Right lobe of liver (tissue), 6 donors: ENCODE data around the gene TBC1D25. TPM values are rescaled to one million over a fixed set of nuclear protein-coding genes. Genes with fewer than 3 reads are reported as not detected.
A peak's percentile ranks its signal among the peaks of the same experiment; 100 is the strongest.

Source experiments
- ATAC-seq, 4 donors: fragments of 200-7000 bp; cut with Tn5 transposase; one replicate each; pipeline ENCODE4 v1.9.1; 2020; ENCODE audit warnings: mild to moderate bottlenecking in 4 of 4, moderate library complexity in 4 of 4
- DNase-seq, 3 donors: peaks; one replicate each; pipeline ENCODE4 v3.0.0-alpha.2; 2020
- H3K27ac ChIP-seq, 3 donors: fragments of 200-600 bp; one replicate each; pipeline ENCODE4 v1.8.0; 2022
- H3K27me3 ChIP-seq, 2 donors: fragments of 200-600 bp; one replicate each; pipeline ENCODE4 v1.8.0; 2022
- H3K36me3 ChIP-seq, 4 donors: fragments of 200-600 bp; sonication (generic) in 1 of 4; one replicate each; pipeline versions ENCODE4 v1.5.1 to v1.8.0; 2017 to 2022; ENCODE audit warnings: control low read depth in 1 of 4
- H3K4me1 ChIP-seq, 4 donors: fragments of 200-600 bp; sonication (generic) in 1 of 4; one replicate each; pipeline versions ENCODE4 v1.5.1 to v1.8.0; 2017 to 2022; ENCODE audit warnings: control low read depth in 1 of 4
- H3K4me3 ChIP-seq, 3 donors: fragments of 200-600 bp; one replicate each; pipeline ENCODE4 v1.8.0; 2022
- H3K9me3 ChIP-seq, 4 donors: fragments of 200-600 bp; sonication (generic) in 1 of 4; one replicate each; pipeline versions ENCODE4 v1.5.1 to v1.8.0; 2017 to 2022; ENCODE audit warnings: control low read depth in 1 of 4
- POLR2A ChIP-seq: fragments of 450-650 bp; IDR thresholded peaks from one replicate; pipeline ENCODE4 v1.6.1; 2017; ENCODE audit warnings: antibody characterized with exemption, mild to moderate bottlenecking
- WGBS: methylation state at CpG from one replicate; pipeline ENCODE4 v1.1.6; 2018; ENCODE audit warnings: low coverage, low lambda C conversion rate; ENCODE audit not compliant: insufficient coverage; ENCODE audit errors: missing lambda C conversion rate; 5-methylcytosine and 5-hydroxymethylcytosine counted together
- intact Hi-C, 2 donors: fragments of 100-400 bp; cut with DNase I; formaldehyde crosslinking; loops; one replicate each; pipeline versions ENCODE4 v1.11.2 to v1.14.1; 2022
- long read RNA-seq: library from polyadenylated mRNA; unstranded; transcript quantifications from one replicate; pipeline ENCODE4 v2.0.0, GENCODE V29; 2019
- total RNA-seq, 6 experiments: library from RNA; depleted of rRNA in 2 of 6; stranded (reverse); fragments of >200 nt in 2 of 6; fragmentation: NEBNext Ultra II Directional in 3 of 6; extraction: Animal tissue kit (Norgen Biotek cat#: 25700) in 3 of 6; gene quantifications; one replicate each; pipeline versions ENCODE4 v1.1.0 to v1.2.4, GENCODE V29; 2016 to 2023
- TF ChIP-seq, protein P1 (sequence below), 4 donors: fragments of 200-600 bp in 3 of 4; fragments of 450-650 bp in 1 of 4; IDR thresholded peaks; one replicate each; pipeline versions ENCODE4 v1.5.1 to v1.8.0; 2016 to 2022; ENCODE audit warnings: antibody characterized with exemption in 4 of 4, mild to moderate bottlenecking in 2 of 4
- donor health status: DM: no; HTN: yes; CAD: no.
- donor health status: DM: no; HTN: no; CAD: no.
- donor health status: DM: no; HTN: no; CAD: no.
- donor health status: DM: no; HTN: yes; CAD: no.
- donor health status: DM: no; HTN: yes; CAD: no.

TBC1D25 gene, protein sequence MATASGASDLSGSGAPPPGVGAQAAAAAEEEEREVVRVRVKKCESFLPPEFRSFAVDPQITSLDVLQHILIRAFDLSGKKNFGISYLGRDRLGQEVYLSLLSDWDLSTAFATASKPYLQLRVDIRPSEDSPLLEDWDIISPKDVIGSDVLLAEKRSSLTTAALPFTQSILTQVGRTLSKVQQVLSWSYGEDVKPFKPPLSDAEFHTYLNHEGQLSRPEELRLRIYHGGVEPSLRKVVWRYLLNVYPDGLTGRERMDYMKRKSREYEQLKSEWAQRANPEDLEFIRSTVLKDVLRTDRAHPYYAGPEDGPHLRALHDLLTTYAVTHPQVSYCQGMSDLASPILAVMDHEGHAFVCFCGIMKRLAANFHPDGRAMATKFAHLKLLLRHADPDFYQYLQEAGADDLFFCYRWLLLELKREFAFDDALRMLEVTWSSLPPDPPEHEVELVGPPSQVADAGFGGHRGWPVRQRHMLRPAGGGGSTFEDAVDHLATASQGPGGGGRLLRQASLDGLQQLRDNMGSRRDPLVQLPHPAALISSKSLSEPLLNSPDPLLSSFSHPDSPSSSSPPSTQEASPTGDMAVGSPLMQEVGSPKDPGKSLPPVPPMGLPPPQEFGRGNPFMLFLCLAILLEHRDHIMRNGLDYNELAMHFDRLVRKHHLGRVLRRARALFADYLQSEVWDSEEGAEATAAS
- total RNA-seq: 1 to 10 TPM; 4.3 to 7.5 (median 5.6) TPM
- long read RNA-seq, partial matches to known transcripts: 0 of 2 reads
- long read RNA-seq, other reads (novel, unspliced or antisense): 2 of 2 reads

GRCh38 chrX:48539345-48540027 is at the start of gene TBC1D25:
Gene TBC1D25, plus strand, starts transcription at chrX:48539714. Its CDS starts 84 bp downstream, at chrX:48539798.
- H3K27me3 ChIP-seq: no peaks in the 10 kb centered on the region
- H3K9me3 ChIP-seq: no peaks in the 10 kb centered on the region
- intact Hi-C loops: no loop called here
- DNase-seq (peak; percentile 96 to 97 (median 96)), ATAC-seq (peak; percentile 90 to 94 (median 92))
- TF ChIP-seq, protein P1, sequence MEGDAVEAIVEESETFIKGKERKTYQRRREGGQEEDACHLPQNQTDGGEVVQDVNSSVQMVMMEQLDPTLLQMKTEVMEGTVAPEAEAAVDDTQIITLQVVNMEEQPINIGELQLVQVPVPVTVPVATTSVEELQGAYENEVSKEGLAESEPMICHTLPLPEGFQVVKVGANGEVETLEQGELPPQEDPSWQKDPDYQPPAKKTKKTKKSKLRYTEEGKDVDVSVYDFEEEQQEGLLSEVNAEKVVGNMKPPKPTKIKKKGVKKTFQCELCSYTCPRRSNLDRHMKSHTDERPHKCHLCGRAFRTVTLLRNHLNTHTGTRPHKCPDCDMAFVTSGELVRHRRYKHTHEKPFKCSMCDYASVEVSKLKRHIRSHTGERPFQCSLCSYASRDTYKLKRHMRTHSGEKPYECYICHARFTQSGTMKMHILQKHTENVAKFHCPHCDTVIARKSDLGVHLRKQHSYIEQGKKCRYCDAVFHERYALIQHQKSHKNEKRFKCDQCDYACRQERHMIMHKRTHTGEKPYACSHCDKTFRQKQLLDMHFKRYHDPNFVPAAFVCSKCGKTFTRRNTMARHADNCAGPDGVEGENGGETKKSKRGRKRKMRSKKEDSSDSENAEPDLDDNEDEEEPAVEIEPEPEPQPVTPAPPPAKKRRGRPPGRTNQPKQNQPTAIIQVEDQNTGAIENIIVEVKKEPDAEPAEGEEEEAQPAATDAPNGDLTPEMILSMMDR (IDR thresholded peaks at IDR 0.05): peak; percentile 14 to 51 (median 26)
- TF ChIP-seq POLR2A: peak; percentile 55
- H3K36me3 ChIP-seq: peaks cover 0 to under 1% (median 0%) of the 10 kb centered on the region in 4 donors
- peaks cover 0 to 4% (median 0%) of the 10 kb centered on the region in 4 donors for H3K4me1 ChIP-seq
- peak within 1 kb of the TSS; percentile 53 to 72 (median 69) for H3K4me3 ChIP-seq
- H3K27ac ChIP-seq: peak within 1 kb of the TSS; percentile 69 to 84 (median 78)
- WGBS: 44% methylated on average over 28 of the region's 59 CpGs

- WGBS: 75% methylated on average over 2 of the region's 2 CpGs
- Histone ChIP-seq H3K36me3 (no peaks in the 10 kb centered on the region), H3K4me1 (no peaks in the 10 kb centered on the region), H3K9me3 (no peaks in the 10 kb centered on the region), H3K27ac (no peak overlapping the region), H3K4me3 (no peak overlapping the region), H3K27me3 (no peaks in the 10 kb centered on the region)
- intact Hi-C loops: no loop called here
- no peak for DNase-seq
- ATAC-seq: no peak
- TF ChIP-seq, protein P1 (IDR thresholded peaks at IDR 0.05): no peak
- no peak for TF ChIP-seq POLR2A
Measured at GRCh38 chrX:48489892-48490291, 49.6 kb upstream of the TBC1D25 start.

- Histone ChIP-seq H3K36me3 (no peaks in the 10 kb centered on the region), H3K27ac (no peak overlapping the region), H3K4me1 (no peaks in the 10 kb centered on the region), H3K27me3 (no peaks in the 10 kb centered on the region), H3K9me3 (no peaks in the 10 kb centered on the region), H3K4me3 (no peak overlapping the region)
- DNase-seq (peak in 1 of 3 donors; percentile 13), ATAC-seq (no peak)
- 50% methylated on average over 2 of the region's 8 CpGs for WGBS
- intact Hi-C loops: no loop called here
- TF ChIP-seq, protein P1 (IDR thresholded peaks at IDR 0.05): no peak
- TF ChIP-seq POLR2A: no peak
Measured at GRCh38 chrX:48490661-48491060, 48.9 kb upstream of the TBC1D25 start.

- Histone ChIP-seq H3K27me3 (no peaks in the 10 kb centered on the region), H3K27ac (no peak overlapping the region), H3K4me3 (no peak overlapping the region), H3K9me3 (no peaks in the 10 kb centered on the region), H3K4me1 (no peaks in the 10 kb centered on the region), H3K36me3 (no peaks in the 10 kb centered on the region)
- intact Hi-C loops: no loop called here
- ATAC-seq: no peak
- DNase-seq: peak in 1 of 3 donors; percentile 27
- WGBS: 100% methylated on average over 1 of the region's 9 CpGs
- TF ChIP-seq, protein P1 (IDR thresholded peaks at IDR 0.05): no peak
- no peak for TF ChIP-seq POLR2A
Measured at GRCh38 chrX:48491809-48492208, 47.7 kb upstream of the TBC1D25 start.
